GM23338 (cell line): Measurements from ENCODE around the gene SLC2A14. TPM values are rescaled to one million over a fixed set of nuclear protein-coding genes. Genes with fewer than 3 reads are reported as not detected.
"Not testable (repeated sequence)": the region's sequence is repeated elsewhere in the genome, so short reads cannot be mapped to it uniquely, and the experiment has no call there.

Experiments
- ATAC-seq: fragments of 200-7000 bp; cut with Tn5 transposase; 3 replicates; pipeline ENCODE4 v1.9.1; 2020
- DNase-seq: peaks from one replicate; pipeline ENCODE4 v3.0.0-alpha.2; 2015; ENCODE audit warnings: low spot score
- H2AFZ ChIP-seq: fragments of 200-600 bp; sonication (generic); 2 replicates; pipeline ENCODE4 v1.8.0; 2016; ENCODE audit warnings: antibody characterized with exemption, mild to moderate bottlenecking, moderate library complexity
- H3F3A ChIP-seq: fragments of 200-600 bp; sonication (generic); replicated peaks from 2 replicates; pipeline ENCODE4 v1.8.0; 2017; ENCODE audit warnings: antibody characterized with exemption, mixed run types, low read depth
- H3K27ac ChIP-seq: fragments of 200-600 bp; sonication (generic); 2 replicates; pipeline ENCODE4 v1.6.1; 2016; ENCODE audit warnings: low read depth
- H3K27me3 ChIP-seq: fragments of 200-600 bp; sonication (generic); 2 replicates; pipeline ENCODE4 v1.8.0; 2016; ENCODE audit warnings: mild to moderate bottlenecking, mixed run types, moderate library complexity; ENCODE audit not compliant: insufficient read depth
- H3K36me3 ChIP-seq: fragments of 200-600 bp; sonication (generic); 2 replicates; pipeline ENCODE4 v1.8.0; 2016; ENCODE audit warnings: mild to moderate bottlenecking; ENCODE audit not compliant: insufficient read depth
- H3K4me1 ChIP-seq: fragments of 200-600 bp; sonication (generic); 2 replicates; pipeline ENCODE4 v1.8.0; 2016; ENCODE audit warnings: mild to moderate bottlenecking, moderate library complexity; ENCODE audit not compliant: insufficient read depth
- H3K4me2 ChIP-seq: fragments of 200-600 bp; sonication (generic); 2 replicates; pipeline ENCODE4 v1.7.1; 2017; ENCODE audit warnings: mixed run types
- H3K4me3 ChIP-seq: fragments of 200-600 bp; sonication (generic); 2 replicates; pipeline ENCODE4 v1.6.1; 2016; ENCODE audit warnings: mixed run types
- H3K79me2 ChIP-seq: fragments of 200-600 bp; sonication (generic); replicated peaks from 2 replicates; pipeline ENCODE4 v1.8.0; 2017; ENCODE audit warnings: mild to moderate bottlenecking; ENCODE audit not compliant: insufficient read depth
- H3K9me2 ChIP-seq: fragments of 200-600 bp; sonication (generic); 2 replicates; pipeline ENCODE4 v1.8.0; 2017; ENCODE audit not compliant: insufficient read depth
- H4K20me1 ChIP-seq: fragments of 200-600 bp; sonication (generic); replicated peaks from 2 replicates; pipeline ENCODE4 v1.8.0; 2017; ENCODE audit warnings: mild to moderate bottlenecking; ENCODE audit not compliant: insufficient read depth
- H3K27ac Mint-ChIP-seq: 2 replicates; pipeline ENCODE4 v1.8.0; 2020; ENCODE audit warnings: inconsistent platforms, mild to moderate bottlenecking, moderate library complexity, mixed read lengths
- H3K27me3 Mint-ChIP-seq: 3 replicates; pipeline ENCODE4 v1.8.0; 2022; ENCODE audit warnings: low read depth, mild to moderate bottlenecking, moderate library complexity, mixed read lengths, inconsistent platforms; ENCODE audit not compliant: insufficient read depth, poor library complexity
- H3K36me3 Mint-ChIP-seq: 3 replicates; pipeline ENCODE4 v1.8.0; 2021; ENCODE audit warnings: low read depth, mild to moderate bottlenecking, inconsistent platforms, moderate library complexity, mixed read lengths
- H3K4me1 Mint-ChIP-seq: 3 replicates; pipeline ENCODE4 v1.8.0; 2020; ENCODE audit warnings: mild to moderate bottlenecking, inconsistent platforms, mixed read lengths
- H3K4me3 Mint-ChIP-seq: 3 replicates; pipeline ENCODE4 v1.8.0; 2021; ENCODE audit warnings: moderate library complexity, mild to moderate bottlenecking, inconsistent platforms, mixed read lengths
- H3K9me3 Mint-ChIP-seq: 3 replicates; pipeline ENCODE4 v1.8.0; 2020; ENCODE audit warnings: moderate library complexity, mild to moderate bottlenecking, inconsistent platforms, mixed read lengths
- CREB1 ChIP-seq: fragments of 250-450 bp; sonication (Bioruptor Pico); IDR thresholded peaks from 2 replicates; pipeline ENCODE4 v1.5.0; 2020; ENCODE audit warnings: low read depth, mild to moderate bottlenecking, moderate library complexity
- JUNB ChIP-seq: IDR thresholded peaks from one replicate; pipeline ENCODE4 v1.6.1; 2016; ENCODE audit warnings: antibody characterized with exemption; ENCODE audit not compliant: unreplicated experiment
- POLR2AphosphoS5 ChIP-seq: IDR thresholded peaks from 2 replicates; pipeline ENCODE4 v1.6.1; 2016; ENCODE audit warnings: antibody characterized with exemption, low read depth
- ZNF114 ChIP-seq: fragments of 250-450 bp; sonication (Bioruptor Pico); IDR thresholded peaks from 2 replicates; pipeline ENCODE4 v1.5.0; 2020; ENCODE audit warnings: mild to moderate bottlenecking, moderate library complexity
- ZNF331 ChIP-seq: fragments of 250-450 bp; sonication (Bioruptor Pico); IDR thresholded peaks from 2 replicates; pipeline ENCODE4 v1.5.0; 2020; ENCODE audit warnings: low read depth, mild to moderate bottlenecking, moderate library complexity
- polyA plus RNA-seq: library from polyadenylated mRNA; unstranded; fragments of >200 nt; fragmentation: Nextera tagmentation; extraction: Ambion mirVana; gene quantifications from 2 replicates; pipeline ENCODE4 v1.2.1, GENCODE V29; 2016
- total RNA-seq: library from RNA; depleted of rRNA; stranded (reverse); fragments of >200 nt; shearing (Covaris generic); gene quantifications from 2 replicates; pipeline ENCODE4 v1.2.3, GENCODE V29; 2014
- TF ChIP-seq, protein P1 (sequence below), 2 experiments: fragments of 200-600 bp in 1 of 2; sonication (generic) in 1 of 2; conservative IDR thresholded peaks; 2 replicates each; pipeline versions ENCODE4 v1.5.1 to v1.6.1; 2016 to 2017; ENCODE audit warnings: antibody characterized with exemption in 2 of 2, low read depth in 2 of 2, mild to moderate bottlenecking in 2 of 2, moderate library complexity in 1 of 2

The SLC2A14 gene
- total and polyA plus RNA-seq, 2 experiments from 2014 or later, result 6.8 to 31.5 TPM

- no peak overlapping the region for H3K4me3 ChIP-seq
- Mint-ChIP-seq H3K4me3 (no peak overlapping the region), H3K27me3 (peaks cover 5% of the 10 kb centered on the region), H3K36me3 (peaks cover 6% of the 10 kb centered on the region), H3K9me3 (no peaks in the 10 kb centered on the region; the same call in 2 of the 3 replicates), H3K27ac (no peak overlapping the region), H3K4me1 (peaks cover 5% of the 10 kb centered on the region)
- H3K4me2 ChIP-seq, result no peak overlapping the region
- no peaks in the 10 kb centered on the region for H3F3A ChIP-seq
- H3K9me2 ChIP-seq, result peaks cover 6% of the 10 kb centered on the region; the same call in 1 of the 2 replicates
- H4K20me1 ChIP-seq, result no peaks in the 10 kb centered on the region
- no peak overlapping the region for H2AFZ ChIP-seq
- H3K4me1 ChIP-seq, result 0 out of 2 replicates have a peak, but pooled peaks cover 3% of the 10 kb centered on the region
- no peak for ATAC-seq
- H3K79me2 ChIP-seq, result no peaks in the 10 kb centered on the region
- no peak for DNase-seq
- no peak for TF ChIP-seq ZNF331 (CRISPR knock-in tag)
- no peak for TF ChIP-seq CREB1 (CRISPR knock-in tag)
- no peak for TF ChIP-seq POLR2AphosphoS5
- TF ChIP-seq JUNB, result no peak
- no peak for TF ChIP-seq ZNF114
- TF ChIP-seq, protein P1, sequence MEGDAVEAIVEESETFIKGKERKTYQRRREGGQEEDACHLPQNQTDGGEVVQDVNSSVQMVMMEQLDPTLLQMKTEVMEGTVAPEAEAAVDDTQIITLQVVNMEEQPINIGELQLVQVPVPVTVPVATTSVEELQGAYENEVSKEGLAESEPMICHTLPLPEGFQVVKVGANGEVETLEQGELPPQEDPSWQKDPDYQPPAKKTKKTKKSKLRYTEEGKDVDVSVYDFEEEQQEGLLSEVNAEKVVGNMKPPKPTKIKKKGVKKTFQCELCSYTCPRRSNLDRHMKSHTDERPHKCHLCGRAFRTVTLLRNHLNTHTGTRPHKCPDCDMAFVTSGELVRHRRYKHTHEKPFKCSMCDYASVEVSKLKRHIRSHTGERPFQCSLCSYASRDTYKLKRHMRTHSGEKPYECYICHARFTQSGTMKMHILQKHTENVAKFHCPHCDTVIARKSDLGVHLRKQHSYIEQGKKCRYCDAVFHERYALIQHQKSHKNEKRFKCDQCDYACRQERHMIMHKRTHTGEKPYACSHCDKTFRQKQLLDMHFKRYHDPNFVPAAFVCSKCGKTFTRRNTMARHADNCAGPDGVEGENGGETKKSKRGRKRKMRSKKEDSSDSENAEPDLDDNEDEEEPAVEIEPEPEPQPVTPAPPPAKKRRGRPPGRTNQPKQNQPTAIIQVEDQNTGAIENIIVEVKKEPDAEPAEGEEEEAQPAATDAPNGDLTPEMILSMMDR (conservative IDR thresholded peaks at IDR 0.05; ENCODE audit: low read depth in 2 of 2), result no peak
- H3K27ac ChIP-seq, result no peak overlapping the region
- no peaks in the 10 kb centered on the region for H3K36me3 ChIP-seq
- no peaks in the 10 kb centered on the region for H3K27me3 ChIP-seq
Observed at GRCh38 chr12:7884689-7885088, 12.0 kb upstream of the SLC2A14 start.

DNA sequence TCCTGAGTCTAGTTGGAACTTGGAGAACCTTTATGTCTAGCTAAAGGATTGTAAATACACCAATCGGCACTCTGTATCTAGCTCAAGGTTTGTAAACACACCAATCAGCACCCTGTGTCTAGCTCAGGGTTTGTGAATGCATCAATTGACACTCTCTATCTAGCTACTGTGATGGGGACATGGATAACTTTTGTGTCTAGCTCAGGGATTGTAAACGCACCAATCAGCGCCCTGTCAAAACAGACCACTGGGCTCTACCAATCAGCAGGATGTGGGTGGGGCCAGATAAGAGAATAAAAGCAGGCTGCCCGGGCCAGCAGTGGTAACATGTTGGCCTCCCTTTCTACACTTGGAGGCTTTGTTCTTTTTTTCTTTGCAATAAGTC, 9.0 kb upstream of the SLC2A14 start:
- not testable (repeated sequence) for DNase-seq, H3K4me1 Mint-ChIP-seq, H3K27me3 Mint-ChIP-seq, H3K4me3 Mint-ChIP-seq, H3K27ac Mint-ChIP-seq, H3K9me2 ChIP-seq, ATAC-seq, H3F3A ChIP-seq, H3K36me3 Mint-ChIP-seq, H3K27ac ChIP-seq, H3K9me3 Mint-ChIP-seq, H3K79me2 ChIP-seq, H3K4me2 ChIP-seq, H3K27me3 ChIP-seq, H3K4me1 ChIP-seq, H2AFZ ChIP-seq, H4K20me1 ChIP-seq, H3K4me3 ChIP-seq, H3K36me3 ChIP-seq

DNA sequence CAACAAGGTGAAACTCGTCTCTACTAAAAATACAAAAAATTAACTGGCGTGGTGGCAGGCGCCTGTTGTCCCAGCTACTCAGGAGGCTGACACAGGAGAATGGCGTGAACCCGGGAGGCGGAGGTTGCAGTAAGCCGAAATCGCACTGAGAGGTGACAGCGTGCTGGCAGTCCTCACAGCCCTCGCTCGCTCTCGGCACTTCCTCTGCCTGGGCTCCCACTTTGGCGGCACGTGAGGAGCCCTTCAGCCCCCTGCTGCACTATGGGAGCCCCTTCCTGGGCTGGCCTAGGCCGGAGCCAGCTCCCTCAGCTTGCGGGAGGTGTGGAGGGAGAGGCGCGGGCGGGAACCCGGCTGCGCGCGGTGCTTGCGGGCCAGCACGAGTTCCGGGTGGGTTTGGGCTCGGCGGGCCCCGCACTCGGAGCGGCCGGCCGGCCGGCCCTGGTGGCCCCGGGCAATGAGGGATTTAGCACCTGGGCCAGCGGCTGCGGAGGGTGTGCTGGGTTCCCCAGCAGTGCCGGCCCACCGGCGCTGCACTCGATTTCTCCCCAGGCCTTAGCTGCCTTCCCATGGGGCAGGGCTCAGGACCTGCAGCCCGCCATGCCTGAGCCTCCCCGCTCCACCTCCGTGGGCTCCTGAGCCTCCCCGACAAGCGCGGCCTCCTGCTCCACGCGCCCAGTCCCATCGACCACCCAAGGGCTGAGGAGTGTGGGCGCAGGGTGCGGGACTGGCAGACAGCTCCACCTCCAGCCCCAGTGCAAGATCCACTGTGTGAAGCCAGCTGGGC, 8.4 kb upstream of the SLC2A14 start:
- H2AFZ ChIP-seq, H3K27ac Mint-ChIP-seq, ATAC-seq, H3K36me3 Mint-ChIP-seq, H3K4me3 Mint-ChIP-seq, H3K79me2 ChIP-seq, H4K20me1 ChIP-seq, DNase-seq, H3K27me3 Mint-ChIP-seq, H3F3A ChIP-seq, H3K4me1 Mint-ChIP-seq, H3K4me3 ChIP-seq, H3K4me1 ChIP-seq, H3K9me3 Mint-ChIP-seq, H3K27me3 ChIP-seq, H3K4me2 ChIP-seq, H3K36me3 ChIP-seq, H3K9me2 ChIP-seq, H3K27ac ChIP-seq: not testable (repeated sequence)
